Measurements from ENCODE around the gene POLG. TPM values are rescaled to one million over a fixed set of nuclear protein-coding genes. Genes with fewer than 3 reads are reported as not detected.

Gene POLG
- total and polyA plus RNA-seq, 2 experiments from 2014 or later = 28.8 to 74.1 TPM

DNA sequence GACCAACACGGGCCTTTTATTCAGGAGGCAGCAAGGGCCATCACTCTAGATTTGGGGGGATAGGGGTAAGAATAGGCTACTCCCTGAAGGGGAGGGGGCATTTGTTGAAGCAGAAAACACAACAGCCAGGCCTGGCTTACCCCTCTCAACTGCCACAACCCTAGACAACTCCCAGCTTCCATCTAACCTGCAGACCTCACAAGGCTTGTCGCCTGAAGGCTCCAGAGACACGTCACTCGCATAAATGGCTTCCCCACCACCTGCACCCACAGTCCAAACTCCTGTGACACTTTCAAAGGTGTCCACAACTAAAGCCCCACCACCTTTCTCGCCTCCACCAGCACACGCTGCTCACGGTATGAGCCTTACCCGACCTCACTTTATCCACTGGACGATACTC lies 14.9 kb downstream of the POLG start:
- H3K4me1 Mint-ChIP-seq = no peaks in the 10 kb centered on the region
- H3K9me3 Mint-ChIP-seq = no peaks in the 10 kb centered on the region; the same call in 2 of the 3 replicates
- no peak overlapping the region for H3K27ac Mint-ChIP-seq
- ATAC-seq (no peak), DNase-seq (ENCODE audit: low spot score) (no peak)
- Histone ChIP-seq H3K4me3 (no peak overlapping the region), H4K20me1 (replicated peaks; ENCODE audit: insufficient read depth) (peaks cover 35% of the 10 kb centered on the region), H3K4me1 (ENCODE audit: insufficient read depth) (no peaks in the 10 kb centered on the region), H3K9me2 (ENCODE audit: insufficient read depth) (no peaks in the 10 kb centered on the region), H3F3A (replicated peaks; ENCODE audit: low read depth) (peaks cover 10% of the 10 kb centered on the region), H3K79me2 (replicated peaks; ENCODE audit: insufficient read depth) (no peaks in the 10 kb centered on the region), H3K27me3 (ENCODE audit: insufficient read depth) (no peaks in the 10 kb centered on the region), H2AFZ (no peak overlapping the region), H3K27ac (ENCODE audit: low read depth) (no peak overlapping the region), H3K36me3 (ENCODE audit: insufficient read depth) (peaks cover 56% of the 10 kb centered on the region), H3K4me2 (no peak overlapping the region)
- H3K4me3 Mint-ChIP-seq = no peak overlapping the region
- H3K36me3 Mint-ChIP-seq (ENCODE audit: low read depth) = peaks cover 88% of the 10 kb centered on the region
- H3K27me3 Mint-ChIP-seq (ENCODE audit: insufficient read depth, low read depth, poor library complexity) = peaks cover 11% of the 10 kb centered on the region
- TF ChIP-seq, protein P1, sequence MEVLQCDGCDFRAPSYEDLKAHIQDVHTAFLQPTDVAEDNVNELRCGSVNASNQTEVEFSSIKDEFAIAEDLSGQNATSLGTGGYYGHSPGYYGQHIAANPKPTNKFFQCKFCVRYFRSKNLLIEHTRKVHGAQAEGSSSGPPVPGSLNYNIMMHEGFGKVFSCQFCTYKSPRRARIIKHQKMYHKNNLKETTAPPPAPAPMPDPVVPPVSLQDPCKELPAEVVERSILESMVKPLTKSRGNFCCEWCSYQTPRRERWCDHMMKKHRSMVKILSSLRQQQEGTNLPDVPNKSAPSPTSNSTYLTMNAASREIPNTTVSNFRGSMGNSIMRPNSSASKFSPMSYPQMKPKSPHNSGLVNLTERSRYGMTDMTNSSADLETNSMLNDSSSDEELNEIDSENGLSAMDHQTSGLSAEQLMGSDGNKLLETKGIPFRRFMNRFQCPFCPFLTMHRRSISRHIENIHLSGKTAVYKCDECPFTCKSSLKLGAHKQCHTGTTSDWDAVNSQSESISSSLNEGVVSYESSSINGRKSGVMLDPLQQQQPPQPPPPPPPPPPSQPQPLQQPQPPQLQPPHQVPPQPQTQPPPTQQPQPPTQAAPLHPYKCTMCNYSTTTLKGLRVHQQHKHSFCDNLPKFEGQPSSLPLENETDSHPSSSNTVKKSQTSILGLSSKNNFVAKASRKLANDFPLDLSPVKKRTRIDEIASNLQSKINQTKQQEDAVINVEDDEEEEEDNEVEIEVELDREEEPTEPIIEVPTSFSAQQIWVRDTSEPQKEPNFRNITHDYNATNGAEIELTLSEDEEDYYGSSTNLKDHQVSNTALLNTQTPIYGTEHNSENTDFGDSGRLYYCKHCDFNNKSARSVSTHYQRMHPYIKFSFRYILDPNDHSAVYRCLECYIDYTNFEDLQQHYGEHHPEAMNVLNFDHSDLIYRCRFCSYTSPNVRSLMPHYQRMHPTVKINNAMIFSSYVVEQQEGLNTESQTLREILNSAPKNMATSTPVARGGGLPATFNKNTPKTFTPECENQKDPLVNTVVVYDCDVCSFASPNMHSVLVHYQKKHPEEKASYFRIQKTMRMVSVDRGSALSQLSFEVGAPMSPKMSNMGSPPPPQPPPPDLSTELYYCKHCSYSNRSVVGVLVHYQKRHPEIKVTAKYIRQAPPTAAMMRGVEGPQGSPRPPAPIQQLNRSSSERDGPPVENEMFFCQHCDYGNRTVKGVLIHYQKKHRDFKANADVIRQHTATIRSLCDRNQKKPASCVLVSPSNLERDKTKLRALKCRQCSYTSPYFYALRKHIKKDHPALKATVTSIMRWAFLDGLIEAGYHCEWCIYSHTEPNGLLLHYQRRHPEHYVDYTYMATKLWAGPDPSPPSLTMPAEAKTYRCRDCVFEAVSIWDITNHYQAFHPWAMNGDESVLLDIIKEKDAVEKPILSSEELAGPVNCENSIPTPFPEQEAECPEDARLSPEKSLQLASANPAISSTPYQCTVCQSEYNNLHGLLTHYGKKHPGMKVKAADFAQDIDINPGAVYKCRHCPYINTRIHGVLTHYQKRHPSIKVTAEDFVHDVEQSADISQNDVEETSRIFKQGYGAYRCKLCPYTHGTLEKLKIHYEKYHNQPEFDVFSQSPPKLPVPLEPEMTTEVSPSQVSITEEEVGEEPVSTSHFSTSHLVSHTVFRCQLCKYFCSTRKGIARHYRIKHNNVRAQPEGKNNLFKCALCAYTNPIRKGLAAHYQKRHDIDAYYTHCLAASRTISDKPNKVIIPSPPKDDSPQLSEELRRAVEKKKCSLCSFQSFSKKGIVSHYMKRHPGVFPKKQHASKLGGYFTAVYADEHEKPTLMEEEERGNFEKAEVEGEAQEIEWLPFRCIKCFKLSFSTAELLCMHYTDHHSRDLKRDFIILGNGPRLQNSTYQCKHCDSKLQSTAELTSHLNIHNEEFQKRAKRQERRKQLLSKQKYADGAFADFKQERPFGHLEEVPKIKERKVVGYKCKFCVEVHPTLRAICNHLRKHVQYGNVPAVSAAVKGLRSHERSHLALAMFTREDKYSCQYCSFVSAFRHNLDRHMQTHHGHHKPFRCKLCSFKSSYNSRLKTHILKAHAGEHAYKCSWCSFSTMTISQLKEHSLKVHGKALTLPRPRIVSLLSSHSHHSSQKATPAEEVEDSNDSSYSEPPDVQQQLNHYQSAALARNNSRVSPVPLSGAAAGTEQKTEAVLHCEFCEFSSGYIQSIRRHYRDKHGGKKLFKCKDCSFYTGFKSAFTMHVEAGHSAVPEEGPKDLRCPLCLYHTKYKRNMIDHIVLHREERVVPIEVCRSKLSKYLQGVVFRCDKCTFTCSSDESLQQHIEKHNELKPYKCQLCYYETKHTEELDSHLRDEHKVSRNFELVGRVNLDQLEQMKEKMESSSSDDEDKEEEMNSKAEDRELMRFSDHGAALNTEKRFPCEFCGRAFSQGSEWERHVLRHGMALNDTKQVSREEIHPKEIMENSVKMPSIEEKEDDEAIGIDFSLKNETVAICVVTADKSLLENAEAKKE (CRISPR knock-in tag; IDR thresholded peaks at IDR 0.05) = no peak
- TF ChIP-seq, protein P2, sequence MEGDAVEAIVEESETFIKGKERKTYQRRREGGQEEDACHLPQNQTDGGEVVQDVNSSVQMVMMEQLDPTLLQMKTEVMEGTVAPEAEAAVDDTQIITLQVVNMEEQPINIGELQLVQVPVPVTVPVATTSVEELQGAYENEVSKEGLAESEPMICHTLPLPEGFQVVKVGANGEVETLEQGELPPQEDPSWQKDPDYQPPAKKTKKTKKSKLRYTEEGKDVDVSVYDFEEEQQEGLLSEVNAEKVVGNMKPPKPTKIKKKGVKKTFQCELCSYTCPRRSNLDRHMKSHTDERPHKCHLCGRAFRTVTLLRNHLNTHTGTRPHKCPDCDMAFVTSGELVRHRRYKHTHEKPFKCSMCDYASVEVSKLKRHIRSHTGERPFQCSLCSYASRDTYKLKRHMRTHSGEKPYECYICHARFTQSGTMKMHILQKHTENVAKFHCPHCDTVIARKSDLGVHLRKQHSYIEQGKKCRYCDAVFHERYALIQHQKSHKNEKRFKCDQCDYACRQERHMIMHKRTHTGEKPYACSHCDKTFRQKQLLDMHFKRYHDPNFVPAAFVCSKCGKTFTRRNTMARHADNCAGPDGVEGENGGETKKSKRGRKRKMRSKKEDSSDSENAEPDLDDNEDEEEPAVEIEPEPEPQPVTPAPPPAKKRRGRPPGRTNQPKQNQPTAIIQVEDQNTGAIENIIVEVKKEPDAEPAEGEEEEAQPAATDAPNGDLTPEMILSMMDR (conservative IDR thresholded peaks at IDR 0.05; ENCODE audit: low read depth in 2 of 2) = no peak
- TF ChIP-seq EZH2phosphoT487 (IDR thresholded peaks at IDR 0.05; ENCODE audit: unreplicated experiment) = no peak
- TF ChIP-seq EZH2 (IDR thresholded peaks at IDR 0.05; ENCODE audit: low read depth, unreplicated experiment) = no peak

Measured in GM23338 (cell line).